A673 (cell line): ENCODE results near the gene SLIT3. TPM values are rescaled to one million over a fixed set of nuclear protein-coding genes. Genes with fewer than 3 reads are reported as not detected.
"Not testable (repeated sequence)": the region's sequence is repeated elsewhere in the genome, so short reads cannot be mapped to it uniquely, and the experiment has no call there.

ENCODE experiments used
- BruUV-seq: library from RNA; stranded (reverse); fragments of 400-500 nt; replicated peaks from 2 replicates; lab custom pipeline; 2021; lab: Mats Ljungman, UMichigan
- CTCF ChIA-PET: fragments of 300-600 bp; sonication (Branson Sonifier 250); formaldehyde crosslinking; loops from one replicate; lab custom pipeline; 2022; ENCODE audit warnings: antibody characterized with exemption; lab: Charles Lee
- POLR2A ChIA-PET: fragments of 300-600 bp; sonication (Branson Sonifier 250); formaldehyde crosslinking; loops from one replicate; lab custom pipeline; 2022; ENCODE audit warnings: antibody characterized with exemption; ENCODE audit not compliant: low non-redundant PET; lab: Charles Lee
- DNase-seq: peaks from one replicate; pipeline ENCODE4 v3.0.0-alpha.2; 2015; ENCODE audit warnings: low spot score
- H3K27ac ChIP-seq: fragments of 200-600 bp; sonication (generic); 2 replicates; pipeline ENCODE4 v1.5.1; 2016; ENCODE audit warnings: mixed run types, low read depth, mild to moderate bottlenecking, mixed read lengths, antibody characterized with exemption, low read length; ENCODE audit not compliant: poor library complexity, severe bottlenecking
- H3K27me3 ChIP-seq: fragments of 200-600 bp; sonication (generic); replicated peaks from 2 replicates; pipeline ENCODE4 v1.6.1; 2017; ENCODE audit warnings: mixed run types, low read depth, mild to moderate bottlenecking, mixed read lengths, antibody characterized with exemption, low read length; ENCODE audit not compliant: insufficient read depth, poor library complexity
- H3K36me3 ChIP-seq: fragments of 200-600 bp; sonication (generic); 2 replicates; pipeline ENCODE4 v1.6.1; 2016; ENCODE audit warnings: mixed run types, mild to moderate bottlenecking, mixed read lengths, antibody characterized with exemption, low read length; ENCODE audit not compliant: insufficient read depth, poor library complexity, severe bottlenecking
- H3K4me1 ChIP-seq: fragments of 200-600 bp; sonication (generic); 2 replicates; pipeline ENCODE4 v1.6.1; 2017; ENCODE audit warnings: mixed run types, mild to moderate bottlenecking, mixed read lengths, antibody characterized with exemption, low read length; ENCODE audit not compliant: insufficient read depth, poor library complexity, severe bottlenecking
- H3K4me3 ChIP-seq: fragments of 200-600 bp; sonication (generic); 2 replicates; pipeline ENCODE4 v1.5.1; 2016; ENCODE audit warnings: low read depth, mixed run types, mild to moderate bottlenecking, mixed read lengths, low read length; ENCODE audit not compliant: poor library complexity, severe bottlenecking
- H3K9me3 ChIP-seq: fragments of 200-600 bp; sonication (generic); 2 replicates; pipeline ENCODE4 v1.6.1; 2016; ENCODE audit warnings: mixed run types, low read depth, mild to moderate bottlenecking, mixed read lengths, antibody characterized with exemption, low read length; ENCODE audit not compliant: poor library complexity, severe bottlenecking
- EZH2 ChIP-seq: fragments of 200-600 bp; sonication (generic); IDR thresholded peaks from 2 replicates; pipeline ENCODE4 v1.6.1; 2017; ENCODE audit warnings: borderline replicate concordance, low read depth, mild to moderate bottlenecking, mixed read lengths, antibody characterized with exemption, low read length; ENCODE audit not compliant: poor library complexity, severe bottlenecking
- intact Hi-C: fragments of 100-400 bp; cut with micrococcal nuclease; formaldehyde crosslinking; loops from one replicate; pipeline ENCODE4 v1.10.0; 2022; ENCODE audit not compliant: unreplicated experiment
- total RNA-seq: library from RNA; stranded (reverse); gene quantifications from 2 replicates; pipeline ENCODE4 v1.2.3, GENCODE V29; 2021
- TF ChIP-seq, protein P1 (sequence below): fragments of 300-800, 200-600 bp; sonication (generic); conservative IDR thresholded peaks from 2 replicates; pipeline ENCODE4 v1.5.1; 2017; ENCODE audit warnings: low read depth, mild to moderate bottlenecking, antibody characterized with exemption, low read length, moderate library complexity, mixed read lengths

Gene SLIT3
- total RNA-seq, 1 experiment from 2014 or later = not detected

DNA sequence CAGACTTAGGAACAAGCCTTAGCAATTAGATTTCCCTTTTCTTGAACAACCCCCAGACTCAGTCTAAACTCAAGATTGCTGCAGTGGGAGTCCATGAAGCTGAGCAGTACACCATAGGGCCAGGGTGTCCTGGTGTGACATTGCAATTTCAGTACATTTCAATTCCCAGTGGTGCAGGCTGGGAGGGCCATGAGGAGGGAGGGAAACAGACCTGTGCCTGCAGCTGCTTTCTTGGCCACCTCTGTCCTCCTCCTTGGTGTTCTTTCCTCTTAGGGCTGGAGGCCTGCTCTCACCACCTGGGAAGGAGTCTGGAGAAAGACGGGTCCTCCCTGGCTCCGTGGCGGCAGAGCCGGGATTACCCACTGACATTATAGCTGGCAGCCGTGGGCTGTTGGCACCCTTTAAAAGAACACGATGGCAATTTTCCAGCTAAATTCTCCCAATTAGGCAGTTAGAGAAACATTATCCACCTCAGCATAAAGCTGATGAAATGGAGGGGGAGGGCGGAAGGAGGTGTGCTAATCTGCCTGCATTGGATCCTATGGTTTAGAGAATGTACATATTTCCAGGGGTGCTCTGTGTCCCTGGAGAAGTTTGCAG is 186.4 kb downstream of the SLIT3 start:
- intact Hi-C loops = no loop called here
- POLR2A ChIA-PET = no interaction called here
- no TSS peak for BruUV-seq
- no peaks in the 10 kb centered on the region for H3K4me1 ChIP-seq
- TF ChIP-seq, protein P1, sequence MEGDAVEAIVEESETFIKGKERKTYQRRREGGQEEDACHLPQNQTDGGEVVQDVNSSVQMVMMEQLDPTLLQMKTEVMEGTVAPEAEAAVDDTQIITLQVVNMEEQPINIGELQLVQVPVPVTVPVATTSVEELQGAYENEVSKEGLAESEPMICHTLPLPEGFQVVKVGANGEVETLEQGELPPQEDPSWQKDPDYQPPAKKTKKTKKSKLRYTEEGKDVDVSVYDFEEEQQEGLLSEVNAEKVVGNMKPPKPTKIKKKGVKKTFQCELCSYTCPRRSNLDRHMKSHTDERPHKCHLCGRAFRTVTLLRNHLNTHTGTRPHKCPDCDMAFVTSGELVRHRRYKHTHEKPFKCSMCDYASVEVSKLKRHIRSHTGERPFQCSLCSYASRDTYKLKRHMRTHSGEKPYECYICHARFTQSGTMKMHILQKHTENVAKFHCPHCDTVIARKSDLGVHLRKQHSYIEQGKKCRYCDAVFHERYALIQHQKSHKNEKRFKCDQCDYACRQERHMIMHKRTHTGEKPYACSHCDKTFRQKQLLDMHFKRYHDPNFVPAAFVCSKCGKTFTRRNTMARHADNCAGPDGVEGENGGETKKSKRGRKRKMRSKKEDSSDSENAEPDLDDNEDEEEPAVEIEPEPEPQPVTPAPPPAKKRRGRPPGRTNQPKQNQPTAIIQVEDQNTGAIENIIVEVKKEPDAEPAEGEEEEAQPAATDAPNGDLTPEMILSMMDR = no peak
- no peaks in the 10 kb centered on the region for H3K36me3 ChIP-seq
- no peak overlapping the region for H3K4me3 ChIP-seq
- H3K27ac ChIP-seq = no peak overlapping the region
- no peaks in the 10 kb centered on the region for H3K9me3 ChIP-seq
- CTCF ChIA-PET = no interaction called here
- H3K27me3 ChIP-seq = peaks cover 4% of the 10 kb centered on the region
- DNase-seq = no peak

DNA sequence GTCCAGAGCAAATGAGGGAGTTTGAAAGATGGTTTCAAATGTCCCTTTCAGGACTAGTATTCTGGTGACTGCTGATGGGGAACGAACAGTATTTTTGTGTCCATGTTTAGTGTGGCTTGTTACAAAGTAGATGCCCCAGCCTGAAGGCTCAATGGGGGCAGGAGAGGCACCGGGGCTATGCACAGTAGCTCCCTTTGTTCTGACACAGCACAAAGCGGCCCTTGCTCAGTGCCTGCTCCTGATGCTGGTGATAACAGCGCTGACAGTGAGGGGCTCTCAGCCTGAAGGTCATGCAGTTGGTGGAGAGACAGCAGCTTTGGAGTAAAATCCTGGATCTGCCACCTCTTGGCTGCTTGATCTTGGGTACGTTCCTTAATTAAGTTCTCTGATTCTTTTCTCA is 188.9 kb downstream of the SLIT3 start:
- TF ChIP-seq, protein P1 = no peak
- ChIA-PET CTCF (no interaction called here), POLR2A (no interaction called here)
- Histone ChIP-seq H3K27ac (no peak overlapping the region), H3K27me3 (peaks cover 11% of the 10 kb centered on the region), H3K9me3 (no peaks in the 10 kb centered on the region), H3K4me1 (no peaks in the 10 kb centered on the region), H3K36me3 (no peaks in the 10 kb centered on the region), H3K4me3 (no peak overlapping the region)
- no TSS peak for BruUV-seq
- intact Hi-C loops = no loop called here
- no peak for DNase-seq

DNA sequence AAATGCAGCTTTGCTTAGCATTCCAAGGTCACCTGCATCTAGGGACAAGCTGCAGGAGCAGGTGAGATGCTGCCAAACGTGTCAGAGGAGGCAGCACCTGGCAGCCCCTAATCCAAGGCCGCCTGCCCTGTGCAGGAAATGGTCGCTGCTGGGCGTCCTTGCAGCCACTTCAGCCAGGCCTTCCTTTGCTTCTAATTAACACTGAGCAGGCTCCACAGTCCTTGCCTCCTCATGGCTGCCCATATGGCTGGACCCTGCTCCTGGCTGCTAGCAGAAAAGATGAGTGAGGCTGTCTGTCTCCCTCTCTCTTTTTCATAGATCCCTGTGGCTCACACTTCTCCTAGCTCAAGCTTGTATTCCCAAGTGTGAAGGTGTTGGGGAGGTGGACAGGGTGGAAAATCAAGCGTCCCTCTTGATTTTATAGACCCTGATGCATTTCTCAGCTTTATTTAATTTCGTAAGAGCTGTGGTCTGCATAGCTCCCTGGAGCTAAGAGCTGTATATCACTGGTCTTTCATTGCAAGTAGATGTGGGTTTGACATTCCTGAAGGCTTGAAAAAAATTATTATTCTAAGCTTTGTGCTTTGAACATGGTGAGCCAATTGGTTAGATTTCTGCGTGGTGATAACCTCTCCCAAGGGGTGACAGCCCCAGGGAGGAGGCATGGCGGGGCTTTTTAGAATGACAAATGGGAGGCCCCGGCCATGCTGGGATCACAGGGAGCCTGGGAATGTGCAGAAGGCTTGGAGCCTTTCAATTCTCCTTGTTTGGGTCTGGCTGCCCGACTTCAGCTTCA is 193.8 kb downstream of the SLIT3 start:
- no peak overlapping the region for H3K27ac ChIP-seq
- no peak overlapping the region for H3K4me3 ChIP-seq
- no peak for TF ChIP-seq EZH2
- TF ChIP-seq, protein P1 = no peak
- intact Hi-C loops = no loop called here
- no peaks in the 10 kb centered on the region for H3K9me3 ChIP-seq
- no peaks in the 10 kb centered on the region for H3K4me1 ChIP-seq
- peaks cover 6% of the 10 kb centered on the region for H3K27me3 ChIP-seq
- CTCF ChIA-PET = no interaction called here
- no TSS peak for BruUV-seq
- POLR2A ChIA-PET = no interaction called here
- no peaks in the 10 kb centered on the region for H3K36me3 ChIP-seq
- no peak for DNase-seq

DNA sequence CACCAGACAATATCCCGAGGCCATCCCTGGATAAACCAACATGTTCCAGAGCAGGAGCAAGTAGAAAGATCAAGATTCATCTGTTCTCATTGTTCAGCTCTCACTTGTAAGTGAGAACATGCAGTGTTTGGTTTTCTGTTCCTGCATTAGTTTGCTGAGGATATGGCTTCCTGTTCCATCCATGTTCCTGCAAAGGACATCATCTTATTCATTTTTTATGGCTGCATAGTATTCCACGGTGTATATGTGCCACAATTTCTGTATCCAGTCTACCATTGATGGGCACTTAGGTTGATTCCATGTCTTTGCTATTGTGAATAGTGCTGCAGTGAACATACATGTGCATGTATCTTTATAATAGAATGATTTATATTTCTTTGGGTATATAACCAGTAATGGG is 195.4 kb downstream of the SLIT3 start:
- CTCF ChIA-PET, BruUV-seq, H3K36me3 ChIP-seq, H3K27me3 ChIP-seq, H3K27ac ChIP-seq, DNase-seq, H3K4me1 ChIP-seq, H3K4me3 ChIP-seq, POLR2A ChIA-PET, intact Hi-C loops, H3K9me3 ChIP-seq: not testable (repeated sequence)
